Measurements from ENCODE around the gene SH3RF3. TPM values are rescaled to one million over a fixed set of nuclear protein-coding genes. Genes with fewer than 3 reads are reported as not detected.

SH3RF3 gene
- total RNA-seq, 1 experiment from 2014 or later = not detected

DNA sequence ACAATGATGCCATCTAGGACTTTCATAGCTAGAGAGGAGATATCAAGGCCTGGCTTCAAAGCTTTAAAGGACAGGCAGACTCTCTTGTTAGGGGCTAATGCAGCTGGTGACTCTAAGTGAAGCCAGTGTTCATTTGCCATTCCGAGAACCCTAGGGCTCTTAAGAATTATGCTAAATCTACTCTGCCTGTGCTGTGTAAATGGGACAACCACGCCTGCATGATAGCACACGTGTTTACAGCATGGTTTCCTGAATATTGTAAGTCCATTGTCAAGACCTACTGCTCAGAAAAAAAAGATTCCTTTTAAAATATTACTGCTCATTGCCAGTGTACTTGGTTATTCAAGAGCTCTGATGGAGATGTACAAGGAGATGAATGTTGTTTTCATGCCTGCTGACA lies 296.4 kb downstream of the SH3RF3 start:
- TF ChIP-seq FOSL1 (IDR thresholded peaks at IDR 0.05; ENCODE audit: low read depth) (no peak), JUND (IDR thresholded peaks at IDR 0.05) (no peak), TCF7L2 (IDR thresholded peaks at IDR 0.05; ENCODE audit: borderline replicate concordance, extremely low read depth, insufficient read depth, insufficient read length) (no peak), CEBPB (IDR thresholded peaks at IDR 0.05; ENCODE audit: low read depth) (no peak), EGR1 (IDR thresholded peaks at IDR 0.05; ENCODE audit: low read depth) (no peak), SRF (IDR thresholded peaks at IDR 0.05; ENCODE audit: low read depth) (no peak), POLR2A (IDR thresholded peaks at IDR 0.05; ENCODE audit: borderline replicate concordance, extremely low read depth, insufficient read depth, insufficient read length) (no peak), SP1 (IDR thresholded peaks at IDR 0.05; ENCODE audit: low read depth) (no peak), CBX3 (IDR thresholded peaks at IDR 0.05; ENCODE audit: low read depth) (no peak), YY1 (IDR thresholded peaks at IDR 0.05; ENCODE audit: extremely low read depth, insufficient replicate concordance, low read depth, low read length) (no peak), ZNF274 (IDR thresholded peaks at IDR 0.05; ENCODE audit: low read depth, low read length) (no peak), SIN3A (IDR thresholded peaks at IDR 0.05; ENCODE audit: low read depth) (no peak), ZFX (IDR thresholded peaks at IDR 0.05) (no peak)
- TF ChIP-seq, protein P1, sequence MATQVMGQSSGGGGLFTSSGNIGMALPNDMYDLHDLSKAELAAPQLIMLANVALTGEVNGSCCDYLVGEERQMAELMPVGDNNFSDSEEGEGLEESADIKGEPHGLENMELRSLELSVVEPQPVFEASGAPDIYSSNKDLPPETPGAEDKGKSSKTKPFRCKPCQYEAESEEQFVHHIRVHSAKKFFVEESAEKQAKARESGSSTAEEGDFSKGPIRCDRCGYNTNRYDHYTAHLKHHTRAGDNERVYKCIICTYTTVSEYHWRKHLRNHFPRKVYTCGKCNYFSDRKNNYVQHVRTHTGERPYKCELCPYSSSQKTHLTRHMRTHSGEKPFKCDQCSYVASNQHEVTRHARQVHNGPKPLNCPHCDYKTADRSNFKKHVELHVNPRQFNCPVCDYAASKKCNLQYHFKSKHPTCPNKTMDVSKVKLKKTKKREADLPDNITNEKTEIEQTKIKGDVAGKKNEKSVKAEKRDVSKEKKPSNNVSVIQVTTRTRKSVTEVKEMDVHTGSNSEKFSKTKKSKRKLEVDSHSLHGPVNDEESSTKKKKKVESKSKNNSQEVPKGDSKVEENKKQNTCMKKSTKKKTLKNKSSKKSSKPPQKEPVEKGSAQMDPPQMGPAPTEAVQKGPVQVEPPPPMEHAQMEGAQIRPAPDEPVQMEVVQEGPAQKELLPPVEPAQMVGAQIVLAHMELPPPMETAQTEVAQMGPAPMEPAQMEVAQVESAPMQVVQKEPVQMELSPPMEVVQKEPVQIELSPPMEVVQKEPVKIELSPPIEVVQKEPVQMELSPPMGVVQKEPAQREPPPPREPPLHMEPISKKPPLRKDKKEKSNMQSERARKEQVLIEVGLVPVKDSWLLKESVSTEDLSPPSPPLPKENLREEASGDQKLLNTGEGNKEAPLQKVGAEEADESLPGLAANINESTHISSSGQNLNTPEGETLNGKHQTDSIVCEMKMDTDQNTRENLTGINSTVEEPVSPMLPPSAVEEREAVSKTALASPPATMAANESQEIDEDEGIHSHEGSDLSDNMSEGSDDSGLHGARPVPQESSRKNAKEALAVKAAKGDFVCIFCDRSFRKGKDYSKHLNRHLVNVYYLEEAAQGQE (IDR thresholded peaks at IDR 0.05; ENCODE audit: low read depth) = no peak
- TF ChIP-seq, protein P2, sequence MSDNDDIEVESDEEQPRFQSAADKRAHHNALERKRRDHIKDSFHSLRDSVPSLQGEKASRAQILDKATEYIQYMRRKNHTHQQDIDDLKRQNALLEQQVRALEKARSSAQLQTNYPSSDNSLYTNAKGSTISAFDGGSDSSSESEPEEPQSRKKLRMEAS (IDR thresholded peaks at IDR 0.05) = no peak
- TF ChIP-seq, protein P3, sequence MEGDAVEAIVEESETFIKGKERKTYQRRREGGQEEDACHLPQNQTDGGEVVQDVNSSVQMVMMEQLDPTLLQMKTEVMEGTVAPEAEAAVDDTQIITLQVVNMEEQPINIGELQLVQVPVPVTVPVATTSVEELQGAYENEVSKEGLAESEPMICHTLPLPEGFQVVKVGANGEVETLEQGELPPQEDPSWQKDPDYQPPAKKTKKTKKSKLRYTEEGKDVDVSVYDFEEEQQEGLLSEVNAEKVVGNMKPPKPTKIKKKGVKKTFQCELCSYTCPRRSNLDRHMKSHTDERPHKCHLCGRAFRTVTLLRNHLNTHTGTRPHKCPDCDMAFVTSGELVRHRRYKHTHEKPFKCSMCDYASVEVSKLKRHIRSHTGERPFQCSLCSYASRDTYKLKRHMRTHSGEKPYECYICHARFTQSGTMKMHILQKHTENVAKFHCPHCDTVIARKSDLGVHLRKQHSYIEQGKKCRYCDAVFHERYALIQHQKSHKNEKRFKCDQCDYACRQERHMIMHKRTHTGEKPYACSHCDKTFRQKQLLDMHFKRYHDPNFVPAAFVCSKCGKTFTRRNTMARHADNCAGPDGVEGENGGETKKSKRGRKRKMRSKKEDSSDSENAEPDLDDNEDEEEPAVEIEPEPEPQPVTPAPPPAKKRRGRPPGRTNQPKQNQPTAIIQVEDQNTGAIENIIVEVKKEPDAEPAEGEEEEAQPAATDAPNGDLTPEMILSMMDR (IDR thresholded peaks at IDR 0.05 in 2 of 3, conservative IDR thresholded peaks at IDR 0.05 in 1 of 3; ENCODE audit: borderline replicate concordance in 1 of 3, insufficient read depth in 1 of 3, low read depth in 2 of 3, low read length in 2 of 3) = no peak
- H3K27ac ChIP-seq (ENCODE audit: low read depth, low read length) = no peak overlapping the region
- no peaks in the 10 kb centered on the region for H3K9me3 ChIP-seq (ENCODE audit: control insufficient read depth in 1 of 2, insufficient read depth in 1 of 2, low read depth in 1 of 2, low read length in 2 of 2)
- H3K36me3 ChIP-seq (ENCODE audit: control insufficient read depth in 1 of 2, insufficient read depth in 2 of 2, low read length in 2 of 2) = no peaks in the 10 kb centered on the region
- H3K4me1 ChIP-seq (ENCODE audit: control insufficient read depth in 1 of 2, insufficient read depth in 2 of 2, low read length in 2 of 2) = no peaks in the 10 kb centered on the region
- no peak overlapping the region for H3K4me2 ChIP-seq (ENCODE audit: low read length)
- ATAC-seq = no peak
- no peaks in the 10 kb centered on the region for H4K20me1 ChIP-seq (ENCODE audit: insufficient read depth)
- H3K4me3 ChIP-seq (replicated peaks in 1 of 2; ENCODE audit: low read depth in 1 of 2, low read length in 2 of 2) = no peak overlapping the region
- no peaks in the 10 kb centered on the region for H3K9me2 ChIP-seq (ENCODE audit: insufficient read depth)
- BruUV-seq (replicated peaks) = no TSS peak
- H2AFZ ChIP-seq (ENCODE audit: low read depth, low read length, poor library complexity, severe bottlenecking) = no peak overlapping the region
- POLR2A ChIA-PET = no interaction called here
- intact Hi-C loops (cut with micrococcal nuclease) = no loop called here
- no peaks in the 10 kb centered on the region for H3K27me3 ChIP-seq (ENCODE audit: insufficient read depth, low read length)
- CTCF ChIA-PET = no interaction called here
- no peak overlapping the region for H3K9ac ChIP-seq (ENCODE audit: low read length)
- H3K79me2 ChIP-seq (ENCODE audit: insufficient read depth, low read length) = no peaks in the 10 kb centered on the region
- no peak for DNase-seq (ENCODE audit: low read depth, low spot score)
- RAD21 ChIA-PET (ENCODE audit: low non-redundant PET in 1 of 2, low total read pairs in 2 of 2, uncharacterized antibody in 2 of 2, unreplicated experiment in 2 of 2) = no interaction called here

All from HCT116 (cell line).